Epithelial cell of esophagus (primary cell): Measurements from ENCODE around the gene BBIP1.

Experiments
- DNase-seq: peaks from one replicate; pipeline ENCODE4 v3.0.0; 2010; ENCODE audit warnings: low read depth
- H3K4me3 ChIP-seq: 2 replicates; pipeline ENCODE4 v1.5.1; 2011; ENCODE audit warnings: mild to moderate bottlenecking, low read length, control low read depth
- CTCF ChIP-seq: IDR thresholded peaks from 2 replicates; pipeline ENCODE4 v1.5.1; 2011; ENCODE audit warnings: low read depth, mild to moderate bottlenecking, low read length, control low read depth, inconsistent platforms; ENCODE audit not compliant: insufficient read depth; ENCODE audit errors: missing control alignments

The BBIP1 gene

DNA sequence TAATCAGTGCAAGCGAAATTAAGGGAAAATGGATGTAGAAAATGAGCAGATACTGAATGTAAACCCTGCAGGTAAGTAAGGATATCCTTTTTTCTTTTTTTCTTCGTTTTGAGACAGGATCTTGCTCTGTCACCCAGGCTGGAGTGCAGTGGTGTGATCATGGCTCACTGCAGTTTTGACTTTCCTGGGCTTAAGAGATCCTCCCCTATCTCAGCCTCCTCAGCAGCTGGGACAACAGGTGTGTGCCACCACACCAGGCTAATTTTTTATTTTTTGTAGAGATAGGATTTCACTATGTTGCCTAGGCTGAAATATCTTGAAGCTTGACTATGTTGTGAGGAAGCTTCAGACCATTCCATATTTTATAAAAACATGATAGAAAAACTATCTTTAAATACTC, 43.0 kb downstream of the BBIP1 start:
- H3K4me3 ChIP-seq = no peak overlapping the region
- no peak for TF ChIP-seq CTCF
- DNase-seq = no peak

DNA sequence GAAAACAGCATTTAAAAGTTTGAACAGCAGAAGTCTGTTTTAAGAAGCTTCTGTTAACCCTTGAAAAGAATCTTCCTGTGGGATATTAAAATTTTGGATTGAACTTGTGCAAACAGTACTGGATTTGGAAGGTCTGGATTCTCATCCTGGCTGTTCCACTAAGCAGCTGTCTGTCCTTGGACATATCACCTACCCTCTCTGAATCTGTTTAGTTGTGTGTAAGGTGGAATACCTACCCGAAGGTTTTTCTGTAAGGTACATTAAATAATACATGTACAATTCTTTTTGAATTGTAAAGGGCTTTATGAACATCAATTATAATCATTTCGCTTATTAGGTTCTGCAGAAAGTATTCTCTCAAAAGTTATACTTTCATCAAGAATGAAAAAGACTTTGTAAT, 45.0 kb downstream of the BBIP1 start:
- H3K4me3 ChIP-seq = peak overlapping the region; percentile 85
- DNase-seq = no peak
- TF ChIP-seq CTCF = no peak

DNA sequence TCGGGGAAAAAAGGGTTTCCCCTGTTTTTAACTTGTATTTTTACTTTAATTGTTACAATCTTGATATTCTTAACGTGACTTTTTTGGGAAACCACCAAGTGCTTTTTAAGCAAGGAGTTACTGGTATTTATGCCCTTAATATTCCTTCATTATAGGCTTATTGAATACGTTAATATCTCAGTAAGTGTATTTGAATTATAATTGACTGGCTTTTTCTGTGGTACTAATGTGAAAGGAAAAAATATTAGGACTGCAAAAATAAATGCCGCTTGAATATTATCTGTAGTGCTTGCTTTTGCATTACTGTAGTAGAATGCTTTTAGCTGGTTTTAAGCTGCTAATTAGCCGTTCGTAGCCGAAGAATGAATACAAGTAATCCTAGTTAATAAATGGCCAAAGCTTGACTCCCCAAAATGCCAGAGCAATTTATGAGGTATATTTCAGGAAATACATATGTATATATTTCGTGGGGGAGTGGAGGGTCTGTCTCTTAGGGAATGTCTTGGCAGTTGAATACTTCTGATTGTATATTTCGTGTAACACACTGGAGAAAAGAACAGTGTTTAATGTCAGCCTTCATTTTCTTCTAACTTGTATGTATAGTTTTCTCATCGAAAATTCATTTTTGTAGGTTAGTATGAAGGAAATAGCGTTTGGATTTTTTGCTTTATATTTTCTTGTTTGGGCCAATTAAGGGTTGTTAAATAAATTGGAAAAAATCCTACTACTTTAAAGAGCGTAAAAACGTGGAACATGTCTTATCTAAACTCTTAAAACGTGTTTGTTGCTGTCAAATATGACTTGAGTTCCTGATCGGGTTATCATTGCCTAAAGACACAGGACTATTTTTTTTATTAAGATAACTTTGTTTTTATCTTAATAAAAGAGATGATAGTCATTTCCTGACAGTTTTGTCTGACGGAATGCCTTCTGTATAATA, 45.7 kb downstream of the BBIP1 start:
- peak overlapping the region; percentile 85 for H3K4me3 ChIP-seq
- DNase-seq = no peak
- TF ChIP-seq CTCF = no peak

- DNase-seq = peak; percentile 67
- H3K4me3 ChIP-seq = peak overlapping the region; percentile 85
- peak; percentile 14 for TF ChIP-seq CTCF
These were observed 46.6 kb downstream of the BBIP1 start for GRCh38 chr10:110872145-110872983.

DNA sequence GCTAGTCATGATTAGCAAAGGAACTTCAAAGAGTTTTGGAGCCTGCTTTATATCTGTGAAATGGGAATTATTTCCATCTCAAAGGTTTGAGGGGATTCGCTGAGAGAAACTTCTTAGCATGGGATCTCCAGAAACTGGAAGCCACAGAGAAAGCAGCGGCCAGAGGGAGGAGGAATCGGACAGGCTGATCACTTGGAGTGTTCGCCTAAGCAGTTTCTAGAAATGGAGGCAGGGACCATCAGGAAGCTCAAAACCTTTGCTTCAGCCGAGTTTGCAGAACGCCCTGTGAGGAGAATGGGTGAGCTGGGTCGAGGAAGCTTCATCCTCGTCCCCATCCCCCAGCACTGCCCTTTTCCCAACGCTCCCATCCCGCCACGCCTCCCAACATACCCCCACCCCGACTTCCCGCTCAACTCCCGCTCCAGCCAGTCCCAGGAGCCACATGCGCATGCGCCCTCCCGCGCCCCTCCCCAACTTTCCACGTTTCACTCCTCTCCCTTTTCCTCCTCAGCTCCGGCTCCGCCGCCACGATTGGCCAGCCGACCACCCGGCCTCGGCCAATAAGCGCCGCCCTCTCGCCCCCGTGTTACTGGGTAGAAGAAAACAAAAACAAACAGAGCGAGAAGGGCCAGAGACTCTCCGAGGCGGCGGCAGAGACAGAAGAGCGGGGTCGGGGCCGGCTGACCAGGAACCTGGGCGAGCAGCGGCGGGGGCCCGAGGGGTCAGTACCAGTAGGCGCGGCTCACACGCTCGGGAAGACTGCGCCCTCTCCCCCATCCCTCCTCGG, 47.5 kb downstream of the BBIP1 start, which contains the start of gene PDCD4:
Gene PDCD4 (plus strand): TSS at position 631 of the 787 bp plus-strand sequence. CDS start 4,100 bp downstream, outside the sequence.
- no peak for TF ChIP-seq CTCF
- peak; percentile 97 for DNase-seq
- H3K4me3 ChIP-seq = peak within 1 kb of the TSS; percentile 85

- TF ChIP-seq CTCF = no peak
These were observed 48.1 kb downstream of the BBIP1 start for GRCh38 chr10:110870823-110871297.

More at GRCh38 chr10:110870823-110871297, 48.1 kb downstream of the BBIP1 start:
- DNase-seq = no peak
- no peak overlapping the region for H3K4me3 ChIP-seq
